PC-9 (cell line): Measurements from ENCODE around the gene BTBD16.

Source experiments
- CTCF ChIP-seq: fragments of 200-600 bp; sonication (generic); conservative IDR thresholded peaks from 2 replicates; pipeline ENCODE4 v1.6.1; 2017; ENCODE audit warnings: mixed run types, antibody characterized with exemption, mild to moderate bottlenecking, moderate library complexity
- EZH2 ChIP-seq: fragments of 200-600 bp; sonication (generic); IDR thresholded peaks from 2 replicates; pipeline ENCODE4 v1.8.0; 2017; ENCODE audit warnings: antibody characterized with exemption, low read depth

GRCh38 chr10:122243550-122243949, 27.5 kb upstream of the BTBD16 start:
- TF ChIP-seq EZH2 (no peak), CTCF (no peak)
